ENCODE data around the gene VPS13A.
A peak's percentile ranks its signal among the peaks of the same experiment; 100 is the strongest.
"Not testable (repeated sequence)": the region's sequence is repeated elsewhere in the genome, so short reads cannot be mapped to it uniquely, and the experiment has no call there.

Gene VPS13A

DNA sequence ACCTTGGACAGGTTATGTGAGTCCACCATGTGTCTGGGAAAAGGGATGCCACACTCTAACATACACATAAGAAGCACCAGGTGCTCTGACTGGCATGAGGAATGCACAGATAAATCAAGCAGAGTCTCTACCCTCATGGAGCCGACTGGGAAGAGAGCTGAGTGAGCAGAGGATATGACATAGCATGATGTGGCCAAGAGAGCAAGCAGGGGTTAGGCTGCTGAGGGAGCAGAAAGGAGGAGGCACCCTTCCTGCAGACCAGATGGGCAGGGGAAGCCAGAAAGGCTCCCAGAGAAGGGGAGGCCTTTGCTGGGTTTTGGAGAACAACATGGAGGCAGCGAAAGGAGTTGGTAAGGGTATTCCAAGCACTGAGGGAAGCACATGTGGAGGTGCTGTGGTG is 247.7 kb downstream of the VPS13A start:
- no peak for DNase-seq (ENCODE audit: low read depth)

DNA sequence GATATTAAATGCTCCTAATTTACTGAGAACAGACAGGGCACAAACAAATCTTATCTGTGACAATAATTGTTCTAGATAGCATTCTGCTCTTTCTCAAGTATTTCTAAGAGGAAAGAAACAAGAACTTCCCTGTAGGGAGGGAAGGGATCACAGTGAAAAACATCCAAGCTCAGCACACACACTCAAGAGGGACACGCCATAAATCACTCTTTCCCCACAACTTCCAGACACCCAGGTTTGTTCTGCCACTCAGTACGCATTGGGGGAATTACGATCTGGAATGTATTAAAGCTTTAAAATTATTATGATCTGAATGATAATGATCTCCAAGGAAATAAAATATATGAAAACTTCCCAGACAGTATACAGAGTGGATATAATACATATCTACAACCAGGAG is 249.4 kb downstream of the VPS13A start:
- DNase-seq (ENCODE audit: low read depth), result no peak

DNA sequence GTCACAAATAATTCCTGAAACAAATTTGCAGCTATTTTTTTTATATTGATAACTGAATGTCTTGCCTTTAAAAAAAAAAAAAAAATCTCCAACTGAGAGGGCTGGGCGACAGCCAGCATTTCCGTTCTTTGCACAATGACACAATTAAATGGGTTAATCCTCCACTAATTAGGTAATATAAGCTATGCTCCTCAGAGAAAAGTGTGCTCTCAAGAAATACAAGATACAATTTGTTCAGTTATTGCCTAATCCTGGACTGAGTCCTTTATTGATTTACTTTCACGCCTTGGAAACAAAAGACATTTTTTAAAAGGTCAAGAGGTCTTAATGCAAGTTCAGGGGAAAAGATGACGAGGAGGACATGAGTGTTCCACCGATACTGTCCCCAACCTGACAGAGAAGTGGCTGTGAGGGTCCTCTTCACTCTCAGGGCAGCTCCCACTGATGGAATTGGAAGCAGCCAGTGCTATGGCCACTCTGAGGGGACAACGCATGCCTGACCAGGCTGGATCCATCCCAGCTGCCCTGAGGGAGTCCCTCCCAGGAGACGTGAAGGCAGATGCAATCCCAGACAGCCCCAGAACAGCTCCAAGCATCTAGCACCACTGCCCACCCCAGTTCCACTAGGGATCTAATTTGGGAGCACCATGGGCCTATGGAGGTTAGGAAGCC is 250.1 kb downstream of the VPS13A start:
- DNase-seq (ENCODE audit: low read depth), result no peak

DNA sequence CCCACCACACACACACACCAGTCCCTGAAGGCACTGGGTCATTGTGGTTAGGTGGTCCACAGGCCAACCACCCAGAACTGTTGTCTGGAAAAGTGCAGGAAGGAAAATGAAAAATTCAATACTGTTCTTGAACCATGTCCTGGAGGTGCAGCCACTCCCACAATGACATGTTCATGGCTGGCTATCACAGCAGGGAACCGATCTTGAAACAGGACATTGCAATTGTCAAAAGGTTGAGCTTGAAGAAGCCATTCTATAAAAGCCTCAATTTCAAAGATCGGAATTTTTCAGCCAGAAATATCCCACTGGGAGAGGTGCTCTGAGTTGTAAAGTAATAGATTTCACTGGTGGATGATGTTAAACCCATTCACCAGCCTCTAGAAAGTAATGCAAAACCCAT is 252.6 kb downstream of the VPS13A start:
- no peak for DNase-seq (ENCODE audit: low read depth)

DNA sequence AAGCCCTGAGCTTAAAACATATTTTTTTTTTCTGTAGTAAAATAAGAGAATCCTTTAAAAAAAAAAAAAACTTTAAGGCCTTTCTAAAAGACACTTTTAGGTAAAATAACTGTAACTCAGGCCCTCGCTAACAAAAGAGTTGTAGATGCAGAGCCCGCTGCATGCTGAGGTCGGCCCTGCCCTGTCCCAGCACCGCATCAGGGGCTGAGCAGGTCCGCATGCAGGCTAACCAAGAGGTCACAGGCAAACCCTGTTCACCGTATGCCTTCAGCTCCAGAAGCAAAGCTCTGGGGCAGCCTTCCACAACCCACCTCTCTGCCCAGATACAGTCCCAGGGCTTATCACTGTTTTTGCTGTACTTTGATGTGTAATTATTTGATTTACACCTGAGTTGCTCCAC is 254.7 kb downstream of the VPS13A start:
- no peak for DNase-seq (ENCODE audit: low read depth)

DNA sequence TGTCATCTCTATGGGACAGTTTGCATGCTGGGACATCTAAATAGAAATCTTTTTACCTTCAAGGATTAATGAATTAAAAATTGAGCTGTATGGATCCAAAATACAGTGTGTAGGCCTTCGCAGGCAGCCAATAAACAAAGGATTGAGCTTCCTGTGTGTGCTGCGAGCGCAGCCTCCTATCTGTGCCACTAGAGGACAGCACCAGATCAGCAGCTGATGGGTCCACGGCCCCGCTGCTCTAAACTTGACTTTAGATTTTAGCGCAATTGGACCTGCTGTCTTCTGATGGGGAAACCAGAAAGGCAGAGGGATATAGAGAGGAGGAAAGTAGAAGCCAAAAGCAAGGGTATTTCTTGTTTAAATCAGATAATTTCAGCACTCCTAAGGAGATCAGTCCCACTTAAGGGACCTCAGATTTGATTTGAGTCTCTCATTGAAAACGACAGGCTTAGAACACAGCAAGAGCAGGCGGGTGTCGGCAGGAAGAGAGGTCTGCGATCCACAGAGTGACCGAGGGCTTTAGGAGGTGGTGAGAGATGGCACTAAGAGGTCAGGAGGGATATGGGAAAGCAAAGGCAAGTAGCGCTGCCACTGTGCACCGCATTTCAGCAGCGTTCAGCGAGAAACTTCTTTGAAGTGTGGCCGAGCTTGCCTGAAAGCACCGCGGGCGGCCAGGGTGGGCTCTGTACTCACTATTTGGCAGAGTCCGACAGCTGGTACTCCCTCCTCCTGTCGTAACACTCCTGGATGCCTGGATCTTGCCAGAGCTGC is 256.5 kb downstream of the VPS13A start:
- DNase-seq (ENCODE audit: low read depth), result no peak

DNA sequence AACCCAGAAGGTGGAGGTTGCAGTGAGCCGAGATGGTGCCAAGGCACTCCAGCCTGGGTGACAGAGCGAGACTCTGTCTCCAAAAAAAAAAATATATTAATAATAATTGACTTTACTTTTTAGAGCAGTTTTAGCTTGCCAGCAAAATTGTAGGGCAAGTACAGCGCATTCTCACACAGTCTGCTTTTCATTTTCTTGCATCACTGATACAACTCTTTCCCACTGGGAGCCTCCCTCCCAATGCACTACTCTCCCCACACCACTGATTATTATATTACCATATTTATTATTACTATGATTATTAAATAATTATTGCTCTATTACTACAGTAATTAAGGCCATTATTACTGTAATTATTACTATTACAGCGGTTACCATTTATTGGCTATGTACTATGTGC is 257.9 kb downstream of the VPS13A start:
- no peak for DNase-seq (ENCODE audit: low read depth)

DNA sequence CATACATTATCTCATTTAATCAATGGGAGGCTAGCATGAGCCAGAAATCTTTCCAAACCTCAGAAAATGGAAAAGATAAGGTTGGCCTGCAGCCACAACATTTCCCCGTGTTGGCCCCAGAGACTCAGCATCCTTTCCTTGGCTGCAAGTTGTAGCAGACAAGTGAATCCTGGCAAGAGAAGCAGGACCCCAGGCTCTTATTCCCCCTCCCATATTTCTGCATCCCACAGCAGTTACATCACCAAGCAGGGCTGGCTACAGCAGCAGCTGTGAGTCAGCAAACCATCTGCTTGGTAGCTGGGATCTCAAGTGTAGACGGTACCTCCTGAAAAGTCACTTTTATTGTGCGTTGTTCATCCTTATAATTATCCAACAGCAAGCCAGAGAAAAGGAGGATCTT is 258.4 kb downstream of the VPS13A start:
- DNase-seq (ENCODE audit: low read depth), result no peak

DNA sequence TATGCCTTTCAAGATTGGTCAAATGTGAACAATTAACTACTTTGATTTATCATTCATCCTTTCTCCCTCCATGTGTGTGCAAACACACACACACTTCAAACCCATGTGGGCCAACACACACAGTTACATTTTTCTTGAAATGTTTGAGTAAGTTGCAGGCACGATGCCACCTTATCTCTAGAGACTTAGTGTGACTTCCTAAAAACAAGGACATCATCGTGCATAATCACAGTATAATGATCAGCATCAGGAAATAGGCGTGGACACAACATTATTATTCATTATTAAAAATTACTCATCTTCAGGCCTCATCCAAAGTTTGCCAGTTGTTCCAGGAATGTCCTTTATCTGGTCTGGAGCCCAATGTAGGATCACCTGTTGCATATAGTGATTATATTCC is 261.3 kb downstream of the VPS13A start:
- DNase-seq (ENCODE audit: low read depth), result no peak

DNA sequence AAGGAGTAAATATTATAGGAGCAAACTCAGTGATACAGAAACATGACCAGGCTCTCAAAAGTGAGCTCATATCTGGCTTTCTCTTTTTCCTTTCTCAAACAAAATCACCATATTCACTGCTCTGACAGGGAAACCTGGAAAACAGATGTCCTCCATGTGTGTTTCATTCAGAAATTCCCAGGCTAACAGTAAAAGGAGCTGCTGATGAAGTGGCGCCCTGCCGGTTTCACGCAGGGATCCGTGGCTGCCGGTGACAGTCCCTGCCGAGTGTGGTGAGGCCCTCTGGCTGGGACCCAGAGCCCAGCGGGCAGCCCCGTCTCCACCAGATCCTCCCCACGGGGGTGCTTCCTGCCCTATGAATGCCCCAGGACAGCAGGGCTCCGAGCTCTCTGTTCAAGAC is 262.7 kb downstream of the VPS13A start:
- DNase-seq (ENCODE audit: low read depth), result no peak

DNA sequence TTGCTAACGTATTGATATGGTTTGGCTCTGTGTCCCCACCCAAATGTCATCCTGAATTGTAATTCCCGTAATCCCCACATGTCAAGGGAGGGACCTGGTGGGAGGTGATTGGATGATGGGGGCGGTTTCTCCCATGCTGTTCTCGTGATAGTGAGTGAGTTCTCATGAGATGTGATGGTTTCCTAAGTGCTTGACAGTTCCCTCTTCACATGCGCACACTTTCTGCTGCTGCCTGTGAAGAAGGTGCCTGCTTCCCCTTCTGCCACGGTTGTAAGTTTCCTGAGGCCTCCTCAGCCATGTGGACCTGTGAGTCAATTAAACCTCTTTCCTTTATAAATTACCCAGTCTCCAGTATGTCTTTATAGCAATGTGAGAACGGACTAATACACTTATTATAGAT is 263.8 kb downstream of the VPS13A start:
- DNase-seq (ENCODE audit: low read depth), result not testable (repeated sequence)

DNA sequence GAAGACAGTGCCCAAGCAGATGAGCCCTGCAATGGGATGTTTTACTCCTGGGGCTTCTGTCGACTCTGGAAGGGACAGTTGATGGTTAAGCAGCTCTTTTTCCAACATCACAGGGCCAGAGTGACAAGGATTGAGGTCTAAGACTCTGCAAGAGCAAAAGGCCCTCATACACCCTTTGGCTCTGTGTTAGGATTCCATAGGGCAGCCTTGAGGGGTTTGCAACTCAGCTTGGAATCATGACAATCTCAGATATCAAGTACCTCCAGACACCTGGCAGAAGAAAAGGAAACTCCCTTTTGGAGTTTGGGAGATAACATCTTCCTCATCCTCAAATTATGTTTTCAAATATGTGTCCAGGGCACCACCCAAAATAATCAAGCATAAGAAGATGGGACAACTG is 265.1 kb downstream of the VPS13A start:
- DNase-seq (ENCODE audit: low read depth), result no peak

DNA sequence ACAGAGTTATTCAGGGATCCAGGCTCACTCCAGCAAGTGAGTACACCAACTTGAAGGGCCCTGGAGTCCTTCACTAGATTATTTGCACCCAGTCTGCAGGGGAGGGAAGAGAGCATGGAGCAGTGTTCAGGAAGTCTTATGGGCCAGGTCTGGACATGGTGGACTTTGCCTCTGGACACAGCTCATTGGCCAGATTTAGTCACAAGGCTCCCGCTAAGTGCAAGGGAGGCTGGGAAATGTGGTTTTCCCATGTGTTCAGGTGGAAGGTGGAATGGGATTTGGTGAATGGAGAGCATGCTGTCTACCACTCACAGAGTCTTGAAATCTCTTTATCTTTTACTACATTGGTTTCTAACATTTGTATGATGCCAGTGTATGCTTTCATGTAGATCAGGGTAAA is 270.3 kb downstream of the VPS13A start:
- DNase-seq (ENCODE audit: low read depth), result no peak

DNA sequence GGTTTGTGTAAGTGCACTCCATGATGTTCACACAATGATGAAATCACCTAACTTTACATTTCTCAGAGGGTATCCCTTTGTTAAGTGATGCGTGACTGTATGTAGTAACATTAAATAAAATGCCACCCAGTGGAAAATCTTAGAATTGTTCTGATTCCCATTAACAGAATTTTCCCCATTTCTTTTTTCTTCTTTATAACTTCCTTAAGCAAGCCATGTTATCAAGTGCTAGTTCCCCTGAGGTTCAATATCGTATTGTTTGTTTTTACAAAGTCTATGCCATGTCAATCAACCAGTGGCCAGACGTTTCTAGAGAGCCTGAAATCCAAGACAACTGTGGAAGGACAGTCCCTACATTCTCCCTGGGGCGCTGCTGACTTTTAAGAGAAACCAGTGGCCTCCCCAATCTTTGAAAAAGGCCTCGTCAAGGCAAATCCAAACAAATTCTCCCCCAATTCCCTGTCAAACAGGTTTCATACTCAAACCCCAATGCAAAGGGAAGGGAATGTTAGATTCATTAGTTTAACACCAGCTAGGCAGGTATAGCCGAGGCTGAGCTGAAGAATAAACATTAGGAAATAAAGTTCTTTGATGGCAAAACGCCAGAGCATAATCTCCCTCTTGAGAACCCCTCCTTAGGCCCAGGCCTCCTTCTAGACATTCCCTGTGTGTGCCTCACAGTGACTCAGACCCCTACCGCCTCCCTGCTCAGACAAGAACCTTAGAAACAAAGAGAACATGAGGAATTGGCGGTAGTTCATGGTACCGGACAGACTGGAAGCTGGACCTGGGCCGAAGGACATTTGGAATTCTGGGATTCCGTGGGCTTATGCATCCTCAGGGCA is 272.1 kb downstream of the VPS13A start:
- peak; percentile 85 for DNase-seq (ENCODE audit: low read depth)

DNA sequence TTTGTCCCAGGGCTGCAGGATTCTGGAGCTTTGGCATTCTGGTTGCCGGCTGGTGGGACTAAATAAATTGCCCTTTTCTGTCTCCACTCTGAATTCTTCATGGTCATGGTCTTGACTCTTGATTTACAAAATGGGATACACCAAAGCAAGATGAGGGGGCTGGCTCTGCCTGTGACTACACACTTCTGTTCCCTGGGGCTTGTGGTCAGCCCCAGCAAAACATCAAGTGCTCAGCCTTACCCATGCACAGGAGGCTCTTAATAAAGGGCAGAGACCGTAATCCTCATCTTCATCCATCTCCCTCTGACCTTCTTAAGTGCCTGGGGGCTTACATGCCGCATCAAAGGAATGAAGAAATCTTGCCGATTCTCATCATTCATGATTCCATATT is 272.7 kb downstream of the VPS13A start:
- no peak for DNase-seq (ENCODE audit: low read depth)

DNA sequence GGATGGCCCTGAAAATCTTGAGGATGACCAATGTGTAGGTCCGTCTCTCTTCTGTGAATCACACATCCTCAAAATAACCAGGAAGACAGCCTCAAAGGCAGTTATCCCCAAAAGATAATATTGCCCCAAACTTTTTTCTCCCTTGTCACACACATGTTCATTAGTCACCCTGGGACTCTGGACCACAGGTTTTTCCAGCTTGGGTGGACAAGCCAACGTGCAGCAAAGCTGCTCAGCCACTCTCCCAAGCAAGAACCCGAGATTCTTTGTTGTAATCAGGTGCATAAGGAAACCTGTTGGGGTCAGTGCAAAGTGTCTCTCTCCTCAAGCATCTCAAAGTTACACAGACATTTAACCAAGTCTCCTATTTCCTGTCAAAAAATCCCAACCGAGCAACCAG is 274.2 kb downstream of the VPS13A start:
- DNase-seq (ENCODE audit: low read depth), result no peak

DNA sequence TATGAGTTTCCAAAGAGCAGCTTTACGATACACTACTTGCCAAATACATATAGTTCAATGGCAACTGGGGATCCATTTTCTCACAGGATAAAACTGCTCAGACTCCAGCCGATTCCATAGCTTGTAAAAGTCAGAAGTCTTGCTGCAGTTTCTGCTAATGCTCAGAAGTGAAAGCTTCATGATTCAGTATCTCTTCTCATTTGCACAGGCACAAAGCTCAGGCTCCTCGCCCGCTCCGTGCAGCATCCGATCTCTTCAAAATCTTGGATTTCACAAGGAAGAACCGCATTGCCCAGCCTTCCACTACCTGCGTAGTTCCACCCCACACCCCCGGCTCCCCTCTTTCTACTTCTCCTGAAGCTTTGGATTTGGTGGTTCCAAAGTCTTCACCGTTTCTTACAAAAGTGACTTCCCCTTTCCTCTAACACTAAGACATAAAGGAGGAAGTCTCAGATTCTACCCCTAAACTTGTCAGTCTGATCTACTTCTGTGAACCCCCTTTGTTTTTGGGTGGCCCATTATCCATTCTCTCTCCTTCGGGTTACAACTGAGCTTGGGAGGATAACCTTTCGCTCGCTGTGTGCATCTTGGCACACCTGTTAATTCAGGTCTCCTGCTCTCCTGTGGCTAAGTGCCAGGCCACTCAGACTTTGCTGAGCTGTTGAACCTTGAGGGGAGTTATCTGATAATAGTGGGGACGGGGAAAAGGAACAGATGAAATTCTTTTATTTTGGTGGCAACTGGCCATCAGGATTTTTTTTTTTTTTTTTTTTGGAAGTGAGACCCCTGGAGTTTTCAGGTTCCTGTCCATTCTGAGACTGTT is 276.7 kb downstream of the VPS13A start:
- DNase-seq (ENCODE audit: low read depth), result no peak

DNA sequence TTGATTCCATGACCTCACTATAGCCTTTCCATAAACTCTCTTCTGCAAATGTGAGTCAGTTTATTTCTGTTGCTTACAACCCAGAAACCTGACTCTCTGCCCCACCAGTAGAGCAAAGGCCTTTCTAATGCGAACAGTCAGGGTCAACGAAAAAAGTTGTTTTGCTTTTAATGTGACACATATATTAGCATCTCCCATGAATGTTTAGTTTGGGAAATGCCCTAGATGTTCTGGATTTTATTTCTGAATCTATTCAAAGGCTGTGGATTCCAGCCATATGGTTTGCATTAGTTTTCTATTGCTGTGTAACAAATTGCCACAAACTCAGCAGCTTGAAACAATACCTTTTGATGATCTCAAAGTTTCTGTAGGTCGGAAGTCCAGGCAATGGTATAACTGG is 277.3 kb downstream of the VPS13A start:
- no peak for DNase-seq (ENCODE audit: low read depth)

DNA sequence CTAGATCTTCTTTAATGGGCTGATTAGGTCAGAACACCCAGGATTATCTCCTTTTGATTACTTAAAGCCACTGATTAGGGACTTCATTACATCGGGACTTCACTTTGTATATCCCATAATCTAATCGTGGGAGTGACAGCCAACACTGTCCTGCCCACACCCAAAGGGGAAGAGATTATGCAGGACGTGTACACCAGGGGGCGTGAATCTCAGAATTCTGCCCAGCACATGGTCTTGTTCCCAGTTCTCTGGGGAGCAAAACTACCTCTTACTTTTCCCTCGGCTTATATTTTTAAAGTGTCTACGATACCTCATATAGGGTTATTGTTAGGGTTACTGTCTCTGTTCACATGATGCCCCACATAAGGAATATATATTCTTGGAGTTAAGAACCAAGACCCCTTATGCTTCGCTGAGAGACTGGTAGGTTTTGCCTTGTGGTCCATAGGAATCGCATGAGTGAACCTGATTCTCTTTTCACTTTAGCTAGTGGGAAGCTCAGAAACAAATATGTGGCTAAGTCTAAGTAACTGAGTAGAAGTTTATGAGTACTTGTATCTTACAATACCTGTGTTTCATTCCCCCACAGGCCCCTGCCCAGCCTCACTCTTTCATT is 278.1 kb downstream of the VPS13A start:
- DNase-seq (ENCODE audit: low read depth), result no peak

DNA sequence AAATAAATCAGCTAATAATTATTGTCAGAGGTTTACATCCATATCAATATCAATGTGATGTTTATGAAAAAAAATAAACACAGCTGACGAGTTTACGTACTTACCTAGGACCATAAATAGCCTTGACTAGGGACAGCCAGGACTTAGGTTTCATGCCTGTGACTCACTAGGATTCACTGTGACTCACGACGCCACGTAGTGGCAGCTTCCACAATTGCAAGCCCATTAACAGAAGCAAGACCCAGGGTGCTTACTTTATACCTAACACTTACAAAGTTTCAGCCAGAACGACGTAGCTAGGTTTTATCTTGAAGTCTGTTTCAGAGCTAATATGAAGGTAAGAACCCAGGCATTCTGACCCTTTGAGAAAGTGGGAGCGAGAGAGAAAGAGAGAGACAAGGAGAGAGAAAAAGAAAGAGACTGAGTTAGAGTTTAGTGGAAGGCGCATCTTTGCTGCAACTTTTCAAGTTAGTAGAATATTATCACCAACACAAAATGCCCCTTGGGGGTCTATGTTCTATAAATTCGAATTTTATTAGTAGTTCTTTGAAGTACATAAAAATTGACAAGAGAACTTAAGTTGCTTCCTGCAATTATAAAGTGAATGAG is 279.6 kb downstream of the VPS13A start:
- no peak for DNase-seq (ENCODE audit: low read depth)

DNA sequence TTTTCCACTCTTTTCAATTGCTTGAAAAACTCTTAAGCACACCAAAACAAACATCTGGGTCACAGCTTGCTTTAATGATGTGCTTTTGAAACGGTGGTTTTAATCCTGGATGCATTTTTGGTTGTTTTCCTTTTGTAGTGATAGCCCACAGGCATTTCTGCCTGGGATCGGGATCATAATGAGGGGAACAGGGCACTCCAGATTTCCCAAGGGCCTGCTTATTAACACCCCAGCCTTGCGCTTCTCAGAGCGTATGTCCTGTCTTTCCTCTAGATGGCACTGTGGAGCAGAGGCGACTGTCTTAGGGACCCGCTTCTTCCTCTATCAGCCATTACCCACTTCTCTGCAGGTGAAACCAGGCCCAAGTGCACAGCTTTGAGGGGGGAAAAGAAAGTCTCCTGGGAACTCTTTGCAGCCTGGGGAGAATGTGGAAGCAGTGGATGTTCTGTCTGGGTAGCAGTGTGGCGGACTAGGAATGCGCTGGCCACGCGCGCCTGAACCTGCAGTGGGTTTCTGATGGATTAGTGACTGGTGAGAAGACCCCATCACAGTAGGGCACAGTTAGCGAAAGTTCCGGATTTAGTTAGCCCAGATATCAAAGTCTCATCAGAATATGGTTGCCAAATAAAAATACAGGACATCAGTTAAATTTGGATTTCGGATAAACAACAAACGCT is 280.7 kb downstream of the VPS13A start:
- no peak for DNase-seq (ENCODE audit: low read depth)

All from non-pigmented ciliary epithelial cell (primary cell).